OCI-LY7 (cell line): ENCODE data around the gene HRH3.

Experiments used
- EZH2phosphoT487 ChIP-seq: fragments of 200-600 bp; sonication (generic); IDR thresholded peaks from 2 replicates; pipeline ENCODE4 v1.6.1; 2018; ENCODE audit warnings: low read depth, borderline replicate concordance, mild to moderate bottlenecking, mixed run types, antibody characterized with exemption, low read length, moderate library complexity, mixed read lengths
- TF ChIP-seq, protein P1 (sequence below): fragments of 200-600 bp; sonication (generic); conservative IDR thresholded peaks from 2 replicates; pipeline ENCODE4 v1.5.1; 2014; ENCODE audit warnings: mild to moderate bottlenecking, antibody characterized with exemption, low read length, moderate library complexity, mixed read lengths

DNA sequence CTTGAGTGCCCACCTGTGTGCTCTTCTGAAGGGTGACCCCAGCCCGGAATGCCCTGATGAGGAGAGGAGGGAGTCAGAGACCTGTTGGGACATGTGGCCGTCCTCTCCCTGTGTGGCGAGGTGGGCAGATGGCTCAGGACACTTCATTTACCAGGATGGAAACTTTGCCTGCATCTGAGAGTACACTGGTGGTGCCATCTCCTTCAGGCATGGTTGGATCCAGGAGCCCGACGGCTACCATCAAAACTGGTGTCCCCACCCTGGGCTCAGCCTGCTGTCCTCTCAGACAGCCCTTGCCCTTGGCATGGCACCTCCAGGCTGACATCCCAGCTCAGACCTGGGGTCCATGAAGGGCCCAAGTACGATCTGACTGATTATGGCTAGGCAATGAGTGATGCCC lies 11.2 kb upstream of the HRH3 start:
- TF ChIP-seq, protein P1, sequence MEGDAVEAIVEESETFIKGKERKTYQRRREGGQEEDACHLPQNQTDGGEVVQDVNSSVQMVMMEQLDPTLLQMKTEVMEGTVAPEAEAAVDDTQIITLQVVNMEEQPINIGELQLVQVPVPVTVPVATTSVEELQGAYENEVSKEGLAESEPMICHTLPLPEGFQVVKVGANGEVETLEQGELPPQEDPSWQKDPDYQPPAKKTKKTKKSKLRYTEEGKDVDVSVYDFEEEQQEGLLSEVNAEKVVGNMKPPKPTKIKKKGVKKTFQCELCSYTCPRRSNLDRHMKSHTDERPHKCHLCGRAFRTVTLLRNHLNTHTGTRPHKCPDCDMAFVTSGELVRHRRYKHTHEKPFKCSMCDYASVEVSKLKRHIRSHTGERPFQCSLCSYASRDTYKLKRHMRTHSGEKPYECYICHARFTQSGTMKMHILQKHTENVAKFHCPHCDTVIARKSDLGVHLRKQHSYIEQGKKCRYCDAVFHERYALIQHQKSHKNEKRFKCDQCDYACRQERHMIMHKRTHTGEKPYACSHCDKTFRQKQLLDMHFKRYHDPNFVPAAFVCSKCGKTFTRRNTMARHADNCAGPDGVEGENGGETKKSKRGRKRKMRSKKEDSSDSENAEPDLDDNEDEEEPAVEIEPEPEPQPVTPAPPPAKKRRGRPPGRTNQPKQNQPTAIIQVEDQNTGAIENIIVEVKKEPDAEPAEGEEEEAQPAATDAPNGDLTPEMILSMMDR: no peak
- TF ChIP-seq EZH2phosphoT487: no peak
